ENCODE data around the gene WDR49.

- TF ChIP-seq POLR2A (IDR thresholded peaks at IDR 0.05; ENCODE audit: low read depth, low read length) (no peak), RFX5 (IDR thresholded peaks at IDR 0.05; ENCODE audit: low read depth, low read length) (no peak)
These were observed 66.1 kb downstream of the WDR49 start for GRCh38 chr3:167587651-167588050.
